ENCODE measurements around the gene NBDY. TPM values are rescaled to one million over a fixed set of nuclear protein-coding genes. Genes with fewer than 3 reads are reported as not detected.

Gene NBDY
- polyA plus RNA-seq, 1 donor (not counting 4 experiments of a cell fraction or from before 2014, with no cell fraction given), result 41.1 TPM

GRCh38 chrX:56726605-56727004 lies 2.4 kb upstream of the NBDY start:
- dilution Hi-C loops (cut with MboI; ENCODE audit: extremely low pct_ligation_motif_present, low sequenced_read_pairs), result no loop called here
- DNase-seq (ENCODE audit: low read depth, low spot score), result no peak
- Histone ChIP-seq H3K4me1 (ENCODE audit: control insufficient read depth, extremely low read depth, insufficient read depth, low read length) (no peaks in the 10 kb centered on the region), H3K27me3 (ENCODE audit: control insufficient read depth, extremely low read depth, insufficient read depth, low read length) (no peaks in the 10 kb centered on the region), H3K9me3 (ENCODE audit: control insufficient read depth, low read depth, low read length) (no peaks in the 10 kb centered on the region), H3K27ac (ENCODE audit: control insufficient read depth, insufficient read depth, low read length) (no peak overlapping the region), H3K9ac (ENCODE audit: control insufficient read depth, extremely low read depth, insufficient read depth, low read length) (no peak overlapping the region), H3K4me2 (ENCODE audit: control insufficient read depth, extremely low read depth, insufficient read depth, low read depth, low read length) (no peak overlapping the region), H4K20me1 (ENCODE audit: control insufficient read depth, extremely low read depth, insufficient read depth, low read length) (no peaks in the 10 kb centered on the region), H3K9me1 (ENCODE audit: control insufficient read depth, extremely low read depth, insufficient read depth, low read length) (no peaks in the 10 kb centered on the region), H2AFZ (ENCODE audit: control insufficient read depth, low read length) (no peak overlapping the region), H3K79me2 (ENCODE audit: control insufficient read depth, insufficient read depth, low read length) (peaks cover 17% of the 10 kb centered on the region), H3K36me3 (ENCODE audit: control insufficient read depth in 2 of 2, extremely low read depth in 1 of 2, insufficient read depth in 2 of 2, low read length in 2 of 2) (no peaks in the 10 kb centered on the region), H3K4me3 (ENCODE audit: control insufficient read depth in 2 of 3, extremely low read depth in 1 of 3, insufficient read depth in 2 of 3, low read depth in 1 of 3, low read length in 3 of 3) (no peak overlapping the region)
- TF ChIP-seq EZH2 (IDR thresholded peaks at IDR 0.05; ENCODE audit: low read length), result no peak
- TF ChIP-seq CTCF (optimal IDR thresholded peaks at IDR 0.05 in 1 of 3, IDR thresholded peaks at IDR 0.05 in 1 of 3, conservative IDR thresholded peaks at IDR 0.05 in 1 of 3; ENCODE audit: extremely low read depth in 1 of 3, insufficient read depth in 2 of 3, low read length in 3 of 3), result peak; percentile 33 to 47 (median 41)
- FAIRE-seq, result no peak

- dilution Hi-C loops (cut with MboI; ENCODE audit: extremely low pct_ligation_motif_present, low sequenced_read_pairs), result no loop called here
Measured at GRCh38 chrX:56727531-56727930, 1.5 kb upstream of the NBDY start.

More at GRCh38 chrX:56727531-56727930, 1.5 kb upstream of the NBDY start:
- H3K9me1 ChIP-seq (ENCODE audit: control insufficient read depth, extremely low read depth, insufficient read depth, low read length), result no peaks in the 10 kb centered on the region
- H3K27ac ChIP-seq (ENCODE audit: control insufficient read depth, insufficient read depth, low read length), result no peak overlapping the region
- no peak overlapping the region for H3K4me3 ChIP-seq (ENCODE audit: control insufficient read depth in 2 of 3, extremely low read depth in 1 of 3, insufficient read depth in 2 of 3, low read depth in 1 of 3, low read length in 3 of 3)
- H2AFZ ChIP-seq (ENCODE audit: control insufficient read depth, low read length), result peak overlapping the region; percentile 65
- no peaks in the 10 kb centered on the region for H3K9me3 ChIP-seq (ENCODE audit: control insufficient read depth, low read depth, low read length)
- no peaks in the 10 kb centered on the region for H3K36me3 ChIP-seq (ENCODE audit: control insufficient read depth in 2 of 2, extremely low read depth in 1 of 2, insufficient read depth in 2 of 2, low read length in 2 of 2)
- no peak overlapping the region for H3K4me2 ChIP-seq (ENCODE audit: control insufficient read depth, extremely low read depth, insufficient read depth, low read depth, low read length)
- peaks cover 23% of the 10 kb centered on the region for H3K79me2 ChIP-seq (ENCODE audit: control insufficient read depth, insufficient read depth, low read length)
- no peaks in the 10 kb centered on the region for H3K4me1 ChIP-seq (ENCODE audit: control insufficient read depth, extremely low read depth, insufficient read depth, low read length)
- H4K20me1 ChIP-seq (ENCODE audit: control insufficient read depth, extremely low read depth, insufficient read depth, low read length), result no peaks in the 10 kb centered on the region
- no peak overlapping the region for H3K9ac ChIP-seq (ENCODE audit: control insufficient read depth, extremely low read depth, insufficient read depth, low read length)
- no peaks in the 10 kb centered on the region for H3K27me3 ChIP-seq (ENCODE audit: control insufficient read depth, extremely low read depth, insufficient read depth, low read length)
- FAIRE-seq, result no peak
- no peak for DNase-seq (ENCODE audit: low read depth, low spot score)
- TF ChIP-seq CTCF (optimal IDR thresholded peaks at IDR 0.05 in 1 of 3, IDR thresholded peaks at IDR 0.05 in 1 of 3, conservative IDR thresholded peaks at IDR 0.05 in 1 of 3; ENCODE audit: extremely low read depth in 1 of 3, insufficient read depth in 2 of 3, low read length in 3 of 3), result no peak
- TF ChIP-seq EZH2 (IDR thresholded peaks at IDR 0.05; ENCODE audit: low read length), result no peak

Data from keratinocyte (primary cell).